Liver (tissue), 3 donors: Measurements from ENCODE around the gene QPCT.

Source experiments
- CTCF ChIP-seq: fragments of 150-350 bp; IDR thresholded peaks from 2 replicates; pipeline ENCODE4 v1.5.1; 2017; ENCODE audit warnings: improper control_type of control experiment, low read depth, low read length; ENCODE audit not compliant: missing input control
- FOXA2 ChIP-seq: IDR thresholded peaks from 2 replicates; pipeline ENCODE4 v1.6.1; 2016; ENCODE audit warnings: antibody characterized with exemption
- GABPA ChIP-seq, 2 donors: IDR thresholded peaks in 1 of 2; conservative IDR thresholded peaks in 1 of 2; 2 replicates each; pipeline ENCODE4 v1.6.1; 2016; ENCODE audit warnings: antibody characterized with exemption in 2 of 2, mild to moderate bottlenecking in 1 of 2, moderate library complexity in 1 of 2
- HNF4A ChIP-seq, 2 donors: conservative IDR thresholded peaks; 2 replicates each; pipeline ENCODE4 v1.6.1; 2016; ENCODE audit warnings: antibody characterized with exemption in 2 of 2, mild to moderate bottlenecking in 2 of 2
- JUND ChIP-seq, 2 donors: IDR thresholded peaks; 2 replicates each; pipeline ENCODE4 v1.6.1; 2016; ENCODE audit warnings: antibody characterized with exemption in 2 of 2
- MAX ChIP-seq: IDR thresholded peaks from 2 replicates; pipeline ENCODE4 v1.6.1; 2016; ENCODE audit warnings: antibody characterized with exemption
- RAD21 ChIP-seq, 2 donors: IDR thresholded peaks; 2 replicates each; pipeline ENCODE4 v1.6.1; 2016; ENCODE audit warnings: antibody characterized with exemption in 2 of 2, mild to moderate bottlenecking in 2 of 2
- REST ChIP-seq: IDR thresholded peaks from 2 replicates; pipeline ENCODE4 v1.6.1; 2016; ENCODE audit warnings: antibody characterized with exemption, mild to moderate bottlenecking
- RXRA ChIP-seq, 2 donors: IDR thresholded peaks; 2 replicates each; pipeline ENCODE4 v1.6.1; 2017 to 2018; ENCODE audit warnings: antibody characterized with exemption in 2 of 2, mild to moderate bottlenecking in 1 of 2
- SP1 ChIP-seq: IDR thresholded peaks from 2 replicates; pipeline ENCODE4 v1.6.1; 2018; ENCODE audit warnings: antibody characterized with exemption, mild to moderate bottlenecking
- TAF1 ChIP-seq: conservative IDR thresholded peaks from 2 replicates; pipeline ENCODE4 v1.6.1; 2016; ENCODE audit warnings: antibody characterized with exemption, mild to moderate bottlenecking
- ZBTB33 ChIP-seq: IDR thresholded peaks from 2 replicates; pipeline ENCODE4 v1.6.1; 2016; ENCODE audit warnings: antibody characterized with exemption
- donor health status: healthy.
- donor health status: healthy.

GRCh38 chr2:37391711-37392110 is 47.3 kb downstream of the QPCT start:
- TF ChIP-seq CTCF (no peak), ZBTB33 (no peak), REST (no peak), MAX (no peak), RXRA (IDR thresholded peaks at IDR 0.05) (no peak), SP1 (no peak), RAD21 (IDR thresholded peaks at IDR 0.05) (no peak), TAF1 (no peak), HNF4A (conservative IDR thresholded peaks at IDR 0.05) (no peak), JUND (IDR thresholded peaks at IDR 0.05) (no peak), FOXA2 (no peak), GABPA (IDR thresholded peaks at IDR 0.05 in 1 of 2, conservative IDR thresholded peaks at IDR 0.05 in 1 of 2) (no peak)
